Stimulated activated naive CD8-positive, alpha-beta T cell treated with anti-CD3 and anti-CD28 coated beads, Interleukin-15, Interleukin-2, amounts not matched to agents 100 U/mL and 50 U/mL, for 24 hours (primary cell): ENCODE results near the gene FGF19.

Experiments
- ATAC-seq: fragments of 150-1000 bp; cut with Tn5 transposase; one replicate; pipeline ENCODE4 v1.10.0; 2021
- DNase-seq: peaks from one replicate; pipeline ENCODE4 v3.0.0; 2021

Gene FGF19

DNA sequence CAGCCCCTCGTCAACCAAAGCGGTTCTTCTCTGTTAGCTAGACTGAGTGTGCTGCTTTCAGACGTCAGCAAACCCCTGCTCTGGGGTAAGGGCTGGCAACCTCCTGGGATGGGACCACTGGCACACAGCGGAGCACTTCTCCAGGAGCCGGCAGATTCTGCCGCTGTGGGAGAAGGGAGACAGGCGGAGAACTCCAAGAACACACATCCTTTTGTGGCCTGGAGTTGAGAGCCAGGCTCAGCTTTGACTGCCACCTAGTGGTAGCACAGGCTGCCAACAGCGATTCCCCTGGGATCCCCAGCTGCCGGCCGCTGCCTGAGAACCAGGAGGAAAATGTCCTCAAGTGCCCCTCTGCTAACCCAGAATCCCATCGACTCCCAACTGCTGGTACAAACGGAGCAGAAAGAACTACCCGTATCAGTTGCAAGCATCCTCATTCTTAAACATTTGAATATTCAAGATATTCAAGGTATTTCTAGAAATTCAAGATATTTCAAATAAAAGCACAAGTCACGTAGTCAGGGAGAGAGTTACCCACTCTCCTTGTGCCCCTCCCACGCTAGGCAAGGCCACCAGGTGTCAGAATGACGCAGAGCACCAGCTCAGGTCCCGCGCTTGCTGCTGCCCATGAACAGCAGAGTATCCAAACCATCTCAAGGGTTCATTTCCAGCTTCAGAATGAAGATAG, 33.5 kb downstream of the FGF19 start:
- ATAC-seq (no peak), DNase-seq (peak; percentile 71)

DNA sequence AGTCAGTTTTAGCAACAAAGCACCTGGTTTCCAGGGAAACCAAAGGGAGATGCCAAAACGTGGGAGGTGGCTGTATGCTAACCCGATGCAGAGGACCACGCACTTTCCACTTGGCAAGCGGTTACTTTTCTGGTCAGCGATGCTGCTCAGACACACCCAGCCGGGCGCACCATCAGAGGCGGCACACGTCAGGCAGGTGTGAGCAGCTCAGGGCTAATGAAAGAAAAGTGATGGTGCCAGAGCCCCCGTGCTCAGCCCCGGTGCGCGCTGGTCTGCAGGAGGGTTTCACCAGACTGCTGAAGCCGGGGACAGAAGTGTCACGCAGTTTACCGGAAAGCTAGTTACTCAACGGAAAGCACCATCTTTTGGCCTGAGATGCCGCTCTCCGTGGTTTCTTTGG, 34.3 kb downstream of the FGF19 start:
- ATAC-seq (no peak), DNase-seq (no peak)

DNA sequence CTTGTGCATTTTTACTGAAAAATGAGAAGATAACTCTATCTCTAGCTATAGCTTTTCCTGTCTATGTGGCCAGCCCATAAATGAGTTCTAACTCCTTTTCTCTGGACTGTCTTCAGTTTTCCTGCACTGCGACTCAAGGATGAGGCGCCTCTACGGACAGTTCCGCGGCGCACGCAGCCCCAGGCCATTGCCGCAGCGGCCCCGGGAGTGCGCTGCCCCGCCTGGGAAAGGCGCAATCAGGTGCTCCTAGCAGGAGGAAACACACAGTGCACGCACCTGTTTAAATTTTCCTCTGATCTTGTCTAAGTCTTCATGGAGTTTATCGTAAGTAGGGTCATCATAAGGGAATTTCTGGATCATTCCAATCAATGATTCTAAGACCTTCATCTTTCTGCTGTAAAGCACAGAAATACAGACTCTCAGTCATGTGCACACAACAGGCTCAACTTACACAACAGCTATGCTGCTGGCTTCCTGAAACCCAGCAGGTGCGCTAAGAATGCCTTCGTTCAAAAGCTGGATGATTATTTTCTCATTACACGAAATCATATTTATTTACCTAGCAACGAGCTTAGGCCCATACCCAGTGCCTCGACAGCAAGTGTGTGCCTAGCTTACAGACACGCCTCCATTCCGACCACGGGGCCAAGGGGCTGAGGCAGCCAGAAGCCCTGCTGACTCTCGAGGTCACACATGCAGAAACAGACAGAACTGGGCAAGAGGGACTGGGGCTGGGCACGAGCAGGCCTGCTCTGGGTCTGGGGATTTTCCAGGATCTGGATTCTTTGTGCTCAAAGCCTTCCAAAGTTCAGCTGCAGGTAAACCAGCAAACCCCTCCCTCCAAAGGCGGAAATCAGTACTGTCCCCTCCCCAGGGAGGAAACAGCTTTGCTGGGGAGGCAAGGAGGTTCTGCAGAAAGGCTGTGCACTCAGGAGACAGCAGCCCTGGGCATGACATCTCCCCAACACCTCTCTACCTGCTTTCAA, 35.9 kb downstream of the FGF19 start:
- ATAC-seq (no peak), DNase-seq (no peak)

DNA sequence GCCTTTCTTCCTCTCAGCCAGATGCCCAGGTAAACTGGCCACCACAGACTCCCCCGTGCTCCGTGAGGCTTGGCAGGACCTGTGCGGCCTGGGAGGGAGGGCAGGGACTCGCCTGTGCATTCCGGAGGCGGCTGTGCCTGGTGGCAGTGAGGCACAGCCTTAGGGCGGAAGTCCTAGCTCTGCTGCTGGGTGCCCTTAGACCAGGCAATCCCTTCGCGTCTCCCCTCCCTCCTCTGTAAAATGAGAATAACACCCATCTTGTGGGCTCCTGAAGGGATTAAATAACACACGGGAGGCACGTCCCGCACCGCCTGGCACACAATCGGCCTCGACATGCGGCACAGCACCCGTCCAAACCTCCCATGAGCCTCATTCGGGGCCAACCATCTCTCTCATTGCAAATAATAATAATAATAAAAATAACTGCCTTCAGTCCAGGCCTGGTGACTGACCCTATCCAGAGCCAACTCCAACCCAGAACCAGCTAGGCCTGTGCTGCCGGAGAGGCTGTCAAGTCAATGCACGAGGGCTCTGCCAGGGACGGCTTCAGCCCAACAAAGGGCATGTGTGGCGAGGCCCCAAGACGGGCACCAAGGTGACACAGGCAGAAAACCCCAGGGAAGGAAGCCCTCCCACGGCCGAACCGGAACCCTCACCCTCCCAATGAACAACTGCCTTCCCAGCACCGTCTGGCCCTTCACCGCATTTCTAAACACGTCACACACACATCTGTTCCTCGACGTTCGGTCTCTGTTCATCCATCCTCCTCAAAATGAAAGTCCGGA, 36.9 kb downstream of the FGF19 start:
- DNase-seq: no peak

DNA sequence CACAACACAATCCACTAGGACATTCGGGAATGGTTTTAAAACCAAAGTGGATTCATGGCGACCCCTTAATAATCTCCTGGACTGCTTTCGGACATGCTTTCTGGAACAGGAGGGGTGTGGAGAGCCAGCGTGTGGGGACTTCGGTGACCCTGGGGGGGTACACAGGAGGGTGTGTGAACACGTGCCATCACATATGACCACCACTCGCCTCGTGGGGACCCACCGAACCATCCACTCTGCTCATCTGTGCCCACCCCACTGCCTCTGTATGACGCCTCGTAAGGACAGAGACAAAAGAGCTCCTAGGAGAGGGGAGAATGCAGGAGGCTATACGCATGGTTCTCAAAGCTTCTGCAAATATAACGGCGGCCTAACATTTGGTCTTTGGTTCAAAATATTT, 37.6 kb downstream of the FGF19 start:
- DNase-seq (no peak), ATAC-seq (no peak)

More for the DNA sequence above, 36.9 kb downstream of the FGF19 start:
- no peak for ATAC-seq

DNA sequence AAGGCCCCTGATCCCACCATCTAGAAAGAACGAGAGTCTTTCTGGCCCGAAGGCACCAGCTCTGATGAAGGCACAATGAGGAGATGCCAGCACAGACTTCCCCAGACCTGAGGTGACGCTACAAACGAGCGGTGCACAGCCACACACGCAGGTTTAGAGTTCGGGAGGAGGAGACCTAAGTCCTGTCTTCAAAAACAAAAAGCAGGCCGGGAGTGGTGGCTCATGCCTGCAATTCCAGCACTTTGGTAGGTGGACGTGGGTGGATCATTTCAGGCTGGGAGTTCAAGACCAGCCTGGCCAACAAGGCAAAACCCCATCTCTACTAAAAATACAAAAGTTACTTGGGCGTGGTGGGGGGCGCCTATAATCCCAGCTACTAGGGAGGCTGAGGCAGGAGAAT, 38.2 kb downstream of the FGF19 start:
- DNase-seq (no peak), ATAC-seq (no peak)

DNA sequence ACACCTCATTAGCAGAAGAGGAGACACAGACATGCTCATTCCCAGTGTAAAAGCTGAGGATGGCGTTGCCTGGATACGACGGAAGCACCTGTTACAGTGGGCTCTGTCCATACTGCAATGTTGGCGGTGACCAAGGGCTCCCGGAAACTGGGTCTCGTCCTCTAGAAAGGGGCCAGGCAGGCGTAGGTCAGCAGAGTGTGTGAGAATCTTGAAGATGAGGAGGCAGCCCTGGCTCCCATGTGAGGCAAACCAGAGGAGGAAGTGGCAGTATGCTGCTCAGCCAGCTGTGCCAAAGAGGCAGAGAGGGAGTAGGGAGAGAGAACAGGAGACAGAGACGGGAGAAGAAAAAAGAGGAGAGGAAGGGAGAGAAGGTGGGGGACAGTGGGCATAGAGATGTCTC, 38.9 kb downstream of the FGF19 start:
- ATAC-seq: no peak
- no peak for DNase-seq

DNA sequence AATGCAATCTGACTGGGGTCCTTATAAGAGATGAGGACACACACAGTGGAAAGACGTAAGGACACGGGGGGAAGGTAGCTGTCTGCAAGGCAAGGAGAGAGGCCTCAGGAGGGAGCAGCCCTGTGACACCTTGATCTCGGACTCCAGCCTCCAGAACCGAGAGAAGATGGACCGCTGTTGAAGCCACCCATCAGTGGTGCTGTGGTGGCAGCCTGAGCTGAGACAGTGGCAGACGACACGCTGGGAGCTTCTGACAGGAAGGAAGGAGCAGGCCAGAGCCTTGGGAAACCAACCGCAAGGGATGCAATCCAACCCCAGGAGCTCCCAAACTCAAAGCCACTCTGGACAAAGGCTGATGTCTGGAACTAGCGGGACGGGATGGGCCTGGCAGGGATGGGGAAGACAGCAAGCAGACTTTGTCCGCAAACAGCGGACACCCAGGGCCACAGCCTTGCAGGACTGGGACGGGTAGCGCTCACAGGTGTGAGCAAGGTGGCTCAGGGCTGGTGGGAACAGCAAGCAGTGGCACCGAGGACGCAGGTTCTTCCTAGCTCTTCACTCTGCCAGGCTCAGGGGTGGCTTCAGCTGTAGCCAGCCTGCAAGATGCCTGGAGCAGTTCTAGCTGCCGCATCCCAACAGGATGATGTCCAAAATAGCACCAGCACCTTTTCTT, 39.6 kb downstream of the FGF19 start:
- DNase-seq (no peak), ATAC-seq (no peak)

DNA sequence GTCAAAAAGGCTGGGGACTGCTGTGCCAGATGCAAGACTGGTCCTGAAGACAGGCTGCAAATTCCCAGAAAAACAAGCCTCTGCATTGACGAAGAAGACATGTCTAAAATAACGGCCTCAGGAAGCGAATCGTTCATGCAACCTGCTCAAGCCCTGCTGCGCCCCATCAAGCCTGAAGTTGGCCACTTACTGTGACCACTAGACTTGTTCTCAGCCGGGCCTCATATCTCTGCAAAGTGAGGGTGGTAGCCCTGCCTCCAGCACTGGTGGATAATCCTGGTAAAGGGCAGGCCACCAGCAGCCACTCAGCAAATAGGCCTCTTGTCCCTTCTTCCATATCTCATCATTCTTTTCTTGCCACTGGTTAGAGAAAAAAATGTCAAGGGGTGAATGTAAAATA, 40.5 kb downstream of the FGF19 start:
- no peak for DNase-seq
- ATAC-seq: no peak

DNA sequence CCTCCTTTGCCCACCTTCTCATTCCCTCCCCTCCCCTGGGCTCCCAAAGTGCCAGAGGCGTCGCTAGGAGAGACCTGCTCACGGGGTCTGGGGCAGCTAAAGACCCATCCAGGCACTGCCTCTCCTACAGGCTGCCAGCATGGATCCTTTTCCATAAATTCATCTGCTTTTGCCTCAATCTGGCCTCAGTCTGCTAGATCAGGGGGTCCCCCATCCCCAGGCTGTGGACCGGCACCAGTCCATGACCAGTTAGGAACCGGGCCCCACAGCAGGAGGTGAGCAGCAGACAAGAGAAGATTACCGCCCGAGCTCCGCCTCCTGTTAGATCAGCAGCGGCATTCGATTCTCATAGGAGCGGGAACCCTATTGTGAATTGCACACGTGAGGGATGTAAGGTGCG, 41.0 kb downstream of the FGF19 start:
- no peak for ATAC-seq
- DNase-seq: no peak

DNA sequence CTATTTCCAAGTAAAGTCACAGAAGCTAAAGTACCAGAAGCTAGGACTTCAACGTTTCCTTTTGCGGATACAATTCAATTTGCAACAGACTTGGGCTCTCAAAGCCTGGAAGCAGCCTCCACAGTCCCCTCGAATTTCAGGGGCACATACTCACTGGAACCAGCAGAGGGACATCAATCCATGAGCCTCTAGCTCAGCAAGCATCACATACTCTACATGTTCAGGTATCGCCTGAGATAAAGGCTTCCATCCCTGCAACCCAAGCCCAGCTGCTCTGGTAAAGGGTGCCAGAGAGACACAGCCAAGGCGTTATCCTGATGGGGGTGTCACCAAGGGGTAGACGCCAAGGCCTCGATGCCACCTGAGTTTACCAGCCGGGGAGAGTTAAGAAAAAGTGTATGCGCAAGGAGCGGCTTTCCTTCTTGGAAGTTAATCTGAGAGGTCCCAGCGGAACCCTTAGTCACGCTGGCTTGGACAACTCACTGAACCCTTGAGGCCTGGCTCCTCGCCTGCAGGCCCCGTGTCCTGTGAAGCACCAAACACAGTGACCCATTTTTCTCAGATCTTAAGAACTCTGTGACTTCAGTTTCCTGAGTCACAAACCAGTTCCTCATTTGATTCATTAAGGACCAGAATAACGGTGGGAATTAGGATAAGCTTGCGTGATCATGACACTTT, 41.7 kb downstream of the FGF19 start:
- no peak for ATAC-seq
- no peak for DNase-seq

DNA sequence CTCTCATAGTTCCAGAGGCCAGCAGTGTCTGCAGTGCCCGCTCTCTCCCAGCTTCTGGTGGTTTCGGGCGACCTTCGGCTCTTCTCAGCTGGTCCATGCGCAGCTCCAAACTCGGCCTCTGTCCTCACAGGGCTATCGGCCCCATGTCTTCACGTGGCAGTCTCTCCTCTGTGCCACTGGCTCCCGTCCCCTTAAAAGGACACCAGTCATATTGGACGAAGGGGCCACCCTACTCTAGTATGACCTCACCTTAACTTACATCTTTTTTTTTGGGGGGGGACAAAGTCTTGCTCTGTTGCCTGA, 42.5 kb downstream of the FGF19 start:
- DNase-seq: no peak
- ATAC-seq: no peak

DNA sequence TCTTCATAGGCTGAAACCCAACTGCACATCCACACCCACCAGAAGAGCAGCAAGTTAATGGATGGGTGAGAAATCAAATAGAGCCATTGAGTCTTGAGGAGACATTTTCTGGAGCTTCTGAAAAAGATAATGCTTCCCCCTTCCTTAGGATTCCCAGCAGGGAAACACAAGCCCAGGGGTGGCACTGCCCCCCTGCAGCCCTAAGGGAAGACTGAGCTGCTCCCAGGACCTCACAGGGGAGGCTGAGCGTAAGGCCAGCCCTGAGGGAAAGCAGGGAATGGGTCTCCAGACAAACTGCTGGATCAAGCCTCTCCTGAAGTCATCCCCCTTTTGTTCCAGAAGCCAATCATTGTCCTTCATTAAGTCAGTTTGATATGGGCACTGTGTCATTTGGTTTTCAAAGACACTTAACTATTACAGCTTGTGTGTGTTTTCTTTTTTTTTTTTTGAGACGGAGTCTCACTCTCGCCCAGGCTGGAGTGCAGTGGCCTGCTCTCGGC, 43.8 kb downstream of the FGF19 start:
- no peak for ATAC-seq
- DNase-seq: no peak

DNA sequence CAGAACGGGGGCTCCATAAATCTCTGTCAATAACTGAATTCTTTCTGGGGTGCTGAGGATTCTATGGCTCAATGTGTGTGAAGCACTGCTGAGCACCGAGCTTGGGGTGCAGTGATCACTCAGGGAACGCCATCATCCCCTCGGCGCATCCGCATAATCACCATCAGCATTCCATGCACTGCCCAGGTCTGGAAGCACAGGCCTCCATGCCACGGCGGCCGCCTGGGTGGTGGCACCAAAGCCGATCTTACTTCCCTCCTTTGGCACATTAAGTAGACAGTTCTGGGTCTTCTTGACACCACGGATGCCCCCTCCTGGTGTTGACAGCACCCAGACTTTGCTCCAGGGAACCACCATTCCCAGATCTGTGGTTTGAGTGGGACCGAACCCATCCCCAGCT, 44.2 kb downstream of the FGF19 start:
- ATAC-seq: no peak
- DNase-seq: no peak

DNA sequence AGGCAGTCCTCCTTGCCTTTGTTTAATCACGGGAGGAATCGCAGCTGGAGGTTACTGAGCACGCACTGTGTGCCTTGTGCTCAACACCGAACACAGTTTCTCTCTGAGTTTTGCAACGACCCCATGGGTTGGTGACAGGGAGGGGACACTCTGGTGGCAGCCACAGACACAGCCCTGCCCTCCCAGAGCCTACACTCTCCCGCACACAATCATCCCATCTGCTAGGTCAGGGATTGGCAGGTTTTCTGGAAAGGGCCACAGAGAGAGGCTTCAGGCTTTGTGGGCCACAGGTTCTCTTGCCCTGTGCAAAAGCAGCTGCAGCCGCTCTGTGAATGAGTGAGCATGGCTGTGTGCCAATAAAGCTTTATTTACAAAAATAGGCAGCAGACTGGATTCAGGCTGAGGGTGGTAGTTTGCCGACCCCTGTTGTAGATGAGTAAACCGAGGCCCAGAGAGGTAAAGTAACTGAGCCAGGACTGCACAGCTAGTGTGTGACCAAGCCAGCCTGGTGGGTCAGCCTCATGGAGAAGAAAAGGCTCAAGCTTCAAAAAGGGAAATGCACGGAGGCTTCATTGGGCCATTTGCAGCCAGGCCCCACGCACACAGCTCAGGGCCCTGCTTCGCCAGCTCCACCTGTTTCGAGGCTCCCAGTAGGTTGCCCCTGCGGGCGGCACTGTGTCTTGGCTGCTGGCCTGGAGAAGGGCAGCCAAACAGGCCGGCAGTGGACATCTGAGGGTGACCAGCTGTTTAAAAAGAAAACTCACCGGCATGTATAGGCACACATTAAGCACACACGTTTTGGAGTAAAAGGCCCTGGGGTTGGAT, 45.0 kb downstream of the FGF19 start:
- no peak for ATAC-seq
- no peak for DNase-seq

DNA sequence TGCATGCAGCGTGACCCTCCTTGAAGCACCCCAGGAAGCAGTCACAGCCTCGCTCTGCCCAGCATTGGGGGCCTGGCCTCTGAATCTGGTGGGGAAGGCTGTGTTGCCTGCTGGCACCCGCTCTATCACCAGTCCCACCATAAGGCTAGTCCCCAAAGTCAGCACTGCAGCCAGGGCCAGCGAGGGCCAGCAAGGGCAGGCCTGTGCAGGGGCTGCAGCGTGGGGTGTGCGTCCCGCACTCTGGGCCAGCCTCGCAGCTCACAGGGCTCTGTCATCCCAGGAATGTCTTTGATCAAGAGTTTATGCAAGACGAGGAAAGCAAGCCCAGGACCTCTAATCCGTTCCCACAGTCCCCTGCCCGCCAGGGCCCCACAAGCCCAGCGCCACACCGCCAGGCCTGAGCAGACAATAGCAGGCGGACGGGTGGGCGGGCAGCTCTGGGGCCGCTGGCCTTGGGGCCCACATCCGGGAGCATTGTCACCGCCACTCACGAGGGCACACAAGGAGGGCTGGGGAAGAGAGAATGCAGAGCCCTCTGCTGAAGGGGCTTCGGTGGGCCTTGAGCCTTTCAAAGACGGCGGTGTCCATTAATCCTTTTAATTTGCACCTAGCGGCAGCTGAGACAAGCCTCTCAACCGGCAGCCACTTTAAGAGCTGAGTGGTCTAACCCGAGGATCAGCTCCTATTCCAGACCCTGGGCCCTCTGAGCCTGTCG, 45.8 kb downstream of the FGF19 start:
- DNase-seq (no peak), ATAC-seq (no peak)

DNA sequence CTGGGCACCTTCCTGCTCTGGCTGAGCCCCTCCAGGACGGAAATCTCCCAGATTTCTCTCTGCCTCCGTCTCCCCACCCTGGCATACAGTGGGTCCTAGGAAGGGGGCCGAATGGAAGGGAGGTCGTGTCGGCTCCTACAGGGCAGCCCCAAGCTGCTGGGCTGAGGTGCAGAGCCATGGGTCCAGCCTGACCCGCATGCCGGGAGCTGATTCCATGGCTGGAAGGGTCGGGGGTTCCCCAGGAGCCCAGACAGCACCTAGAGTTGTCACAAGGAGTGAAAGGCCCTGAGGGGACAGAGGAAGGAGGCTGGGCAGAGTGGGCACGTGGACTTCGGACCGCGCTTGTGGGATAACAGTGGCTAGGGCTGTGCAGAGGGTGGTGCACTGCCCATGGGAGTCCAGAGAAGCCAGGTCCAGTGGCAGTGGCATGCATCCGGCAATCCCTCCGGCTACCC, 46.3 kb downstream of the FGF19 start:
- ATAC-seq: no peak
- no peak for DNase-seq

DNA sequence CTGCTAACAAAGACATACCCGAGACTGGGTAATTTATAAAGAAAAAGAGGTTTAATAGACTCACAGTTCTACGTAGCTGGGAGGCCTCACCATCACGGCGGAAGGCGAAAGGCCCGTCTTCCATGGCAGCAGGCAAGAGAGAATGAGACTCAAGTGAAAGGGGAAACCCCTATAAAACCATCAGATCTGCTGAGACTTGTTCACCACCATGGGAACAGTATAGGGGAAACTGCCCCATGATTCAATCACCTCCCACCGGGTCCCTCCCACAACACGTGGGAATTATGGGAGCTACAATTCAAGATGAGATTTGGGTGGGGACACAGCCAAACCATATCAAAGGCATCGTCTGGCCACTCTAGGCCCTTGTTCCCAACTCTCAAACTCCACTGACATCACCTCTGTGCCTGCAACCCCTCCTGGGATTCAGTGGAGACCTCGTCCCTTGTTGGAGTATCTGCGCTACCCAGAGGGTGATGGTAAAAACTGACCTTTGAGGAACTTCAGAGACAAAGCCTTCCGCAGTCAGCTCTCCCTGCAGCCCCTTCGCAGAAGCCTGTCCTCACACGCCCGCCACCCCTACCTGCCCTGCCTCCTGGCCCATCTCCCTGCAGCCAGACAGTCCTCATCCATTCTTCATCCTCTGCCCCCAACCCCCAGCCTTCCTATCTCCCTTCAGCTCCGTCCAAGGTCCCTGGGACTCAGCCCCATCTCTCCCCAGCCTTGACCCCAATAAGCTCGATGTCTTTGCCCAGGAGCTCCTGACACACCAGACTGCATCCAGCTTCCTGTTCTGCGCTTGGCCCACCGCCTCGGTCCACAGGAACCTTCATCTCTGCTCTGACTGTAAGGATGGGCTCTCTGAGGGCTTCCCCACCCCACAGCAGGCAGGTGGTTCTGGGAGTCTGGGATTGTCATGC, 47.0 kb downstream of the FGF19 start:
- DNase-seq (no peak), ATAC-seq (no peak)
